SK-N-SH treated with all-trans-retinoic acid at 6 μM for 48 hours (cell line): Measurements from ENCODE around the gene MLXIP.
"Not testable (repeated sequence)": the region's sequence is repeated elsewhere in the genome, so short reads cannot be mapped to it uniquely, and the experiment has no call there.

Experiments
- ATAC-seq: fragments of 200-7000 bp; cut with Tn5 transposase; 3 replicates; pipeline ENCODE4 v1.9.1; 2020; ENCODE audit warnings: mild to moderate bottlenecking, moderate library complexity
- ARNTL ChIP-seq: fragments of 450-650 bp; formaldehyde crosslinking; IDR thresholded peaks from 2 replicates; pipeline ENCODE4 v1.5.0; 2020; ENCODE audit warnings: low read depth, mild to moderate bottlenecking, moderate library complexity, borderline replicate concordance
- BACH2 ChIP-seq: fragments of 250-450 bp; sonication (Bioruptor Pico); IDR thresholded peaks from 2 replicates; pipeline ENCODE4 v1.9.0; 2021; ENCODE audit warnings: mild to moderate bottlenecking, borderline replicate concordance
- GLIS3 ChIP-seq: fragments of 250-450 bp; sonication (Bioruptor Pico); IDR thresholded peaks from 2 replicates; pipeline ENCODE4 v1.5.0; 2020; ENCODE audit warnings: mild to moderate bottlenecking, moderate library complexity
- ISL1 ChIP-seq: fragments of 250-450 bp; sonication (Bioruptor Pico); IDR thresholded peaks from 2 replicates; pipeline ENCODE4 v2.1.2; 2022; ENCODE audit warnings: mild to moderate bottlenecking, moderate library complexity
- OSR1 ChIP-seq: fragments of 250-450 bp; sonication (Bioruptor Pico); IDR thresholded peaks from 2 replicates; pipeline ENCODE4 v1.8.0; 2022; ENCODE audit warnings: moderate library complexity, mild to moderate bottlenecking, inconsistent platforms
- RARB ChIP-seq: fragments of 250-450 bp; sonication (Bioruptor Pico); IDR thresholded peaks from 2 replicates; pipeline ENCODE4 v1.8.0; 2021; ENCODE audit warnings: mild to moderate bottlenecking, moderate library complexity
- SNAI2 ChIP-seq: fragments of 250-450 bp; sonication (Bioruptor Pico); IDR thresholded peaks from 2 replicates; pipeline ENCODE4 v1.5.0; 2020; ENCODE audit warnings: mild to moderate bottlenecking, moderate library complexity
- TCF4 ChIP-seq: fragments of 250-450 bp; sonication (Bioruptor Pico); IDR thresholded peaks from 2 replicates; pipeline ENCODE4 v1.8.0; 2021; ENCODE audit warnings: mild to moderate bottlenecking, moderate library complexity, borderline replicate concordance
- TOX ChIP-seq: fragments of 250-450 bp; sonication (Bioruptor Pico); IDR thresholded peaks from 2 replicates; pipeline ENCODE4 v1.8.0; 2021; ENCODE audit warnings: mild to moderate bottlenecking, moderate library complexity, borderline replicate concordance
- ZC3H10 ChIP-seq: fragments of 250-450 bp; sonication (Bioruptor Pico); IDR thresholded peaks from 2 replicates; pipeline ENCODE4 v1.5.1; 2021; ENCODE audit warnings: mild to moderate bottlenecking, moderate library complexity
- ZFP3 ChIP-seq: fragments of 250-450 bp; sonication (Bioruptor Pico); IDR thresholded peaks from 2 replicates; pipeline ENCODE4 v1.5.0; 2020; ENCODE audit warnings: mild to moderate bottlenecking, moderate library complexity
- ZFP30 ChIP-seq: fragments of 450-650 bp; formaldehyde crosslinking; IDR thresholded peaks from 2 replicates; pipeline ENCODE4 v1.5.0; 2022; ENCODE audit warnings: mild to moderate bottlenecking, moderate library complexity
- ZNF70 ChIP-seq: fragments of 450-650 bp; formaldehyde crosslinking; IDR thresholded peaks from 2 replicates; pipeline ENCODE4 v1.5.0; 2020; ENCODE audit warnings: mild to moderate bottlenecking, moderate library complexity
- ZNF8 ChIP-seq: fragments of 450-650 bp; formaldehyde crosslinking; IDR thresholded peaks from 2 replicates; pipeline ENCODE4 v1.5.0; 2020; ENCODE audit warnings: mild to moderate bottlenecking, moderate library complexity
- TF ChIP-seq, protein P1 (sequence below): fragments of 250-450 bp; sonication (Bioruptor Pico); IDR thresholded peaks from 2 replicates; pipeline ENCODE4 v1.8.0; 2021; ENCODE audit warnings: low read depth, mild to moderate bottlenecking, moderate library complexity, borderline replicate concordance
- TF ChIP-seq, protein P2 (sequence below): fragments of 250-450 bp; sonication (Bioruptor Pico); IDR thresholded peaks from 2 replicates; pipeline ENCODE4 v1.5.1; 2021; ENCODE audit warnings: mild to moderate bottlenecking, moderate library complexity
- TF ChIP-seq, protein P3 (sequence below): fragments of 250-450 bp; sonication (Bioruptor Pico); IDR thresholded peaks from 2 replicates; pipeline ENCODE4 v1.5.0; 2020; ENCODE audit warnings: mild to moderate bottlenecking, moderate library complexity
- TF ChIP-seq, protein P4 (sequence below): fragments of 250-450 bp; sonication (Bioruptor Pico); IDR thresholded peaks from 2 replicates; pipeline ENCODE4 v1.8.0; 2020; ENCODE audit warnings: mild to moderate bottlenecking, moderate library complexity, borderline replicate concordance

Gene MLXIP

DNA sequence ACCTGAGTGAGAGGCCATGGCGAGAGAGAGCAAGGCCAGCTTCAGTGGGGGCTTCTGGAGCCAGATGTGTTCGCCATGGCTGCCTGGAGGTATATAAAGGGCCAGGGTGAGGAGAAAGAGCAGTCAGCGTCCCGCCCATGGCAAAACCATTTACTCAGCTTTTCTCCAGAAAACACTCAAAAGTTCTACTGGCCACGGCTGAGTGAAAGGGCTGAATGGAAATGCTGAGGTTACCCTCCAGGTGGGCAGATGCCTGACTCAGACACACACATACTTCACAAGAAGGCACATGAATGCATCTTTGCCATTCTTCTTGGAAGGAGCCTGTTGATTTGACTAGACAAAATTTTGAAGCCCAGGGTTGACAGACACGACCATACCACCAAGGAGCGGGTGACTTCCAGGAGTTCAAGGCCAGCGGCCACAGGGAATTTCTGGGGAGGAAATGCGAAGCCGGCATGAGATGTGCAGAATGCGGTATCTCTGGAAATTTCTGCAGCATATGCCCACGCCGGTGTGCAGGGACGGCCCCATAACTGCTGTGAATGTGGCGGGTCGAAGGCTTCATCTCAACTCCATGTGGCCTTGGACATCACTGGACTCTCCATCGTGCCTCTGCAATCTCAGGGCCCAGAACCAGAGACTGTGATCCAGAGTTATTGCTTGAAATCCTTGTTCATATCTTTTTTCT lies 95.7 kb downstream of the MLXIP start, which contains the start of gene IL31:
Gene IL31 (minus strand): TSS at position 67 of the 691 bp plus-strand sequence. CDS start 49 bp downstream, at position 18.
- TF ChIP-seq ISL1 (CRISPR knock-in tag) = no peak
- no peak for TF ChIP-seq ZNF8 (CRISPR knock-in tag)
- no peak for TF ChIP-seq RARB (CRISPR knock-in tag)
- TF ChIP-seq ZC3H10 = no peak
- TF ChIP-seq OSR1 (CRISPR knock-in tag) = no peak
- TF ChIP-seq ZNF70 = no peak
- TF ChIP-seq TOX (CRISPR knock-in tag) = no peak
- TF ChIP-seq, protein P1, sequence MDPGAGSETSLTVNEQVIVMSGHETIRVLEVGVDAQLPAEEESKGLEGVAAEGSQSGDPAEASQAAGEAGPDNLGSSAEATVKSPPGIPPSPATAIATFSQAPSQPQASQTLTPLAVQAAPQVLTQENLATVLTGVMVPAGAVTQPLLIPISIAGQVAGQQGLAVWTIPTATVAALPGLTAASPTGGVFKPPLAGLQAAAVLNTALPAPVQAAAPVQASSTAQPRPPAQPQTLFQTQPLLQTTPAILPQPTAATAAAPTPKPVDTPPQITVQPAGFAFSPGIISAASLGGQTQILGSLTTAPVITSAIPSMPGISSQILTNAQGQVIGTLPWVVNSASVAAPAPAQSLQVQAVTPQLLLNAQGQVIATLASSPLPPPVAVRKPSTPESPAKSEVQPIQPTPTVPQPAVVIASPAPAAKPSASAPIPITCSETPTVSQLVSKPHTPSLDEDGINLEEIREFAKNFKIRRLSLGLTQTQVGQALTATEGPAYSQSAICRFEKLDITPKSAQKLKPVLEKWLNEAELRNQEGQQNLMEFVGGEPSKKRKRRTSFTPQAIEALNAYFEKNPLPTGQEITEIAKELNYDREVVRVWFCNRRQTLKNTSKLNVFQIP (CRISPR knock-in tag) = no peak
- ATAC-seq = no peak

- not testable (repeated sequence) for ATAC-seq
These were observed 97.9 kb downstream of the MLXIP start for GRCh38 chr12:122176473-122176872.

DNA sequence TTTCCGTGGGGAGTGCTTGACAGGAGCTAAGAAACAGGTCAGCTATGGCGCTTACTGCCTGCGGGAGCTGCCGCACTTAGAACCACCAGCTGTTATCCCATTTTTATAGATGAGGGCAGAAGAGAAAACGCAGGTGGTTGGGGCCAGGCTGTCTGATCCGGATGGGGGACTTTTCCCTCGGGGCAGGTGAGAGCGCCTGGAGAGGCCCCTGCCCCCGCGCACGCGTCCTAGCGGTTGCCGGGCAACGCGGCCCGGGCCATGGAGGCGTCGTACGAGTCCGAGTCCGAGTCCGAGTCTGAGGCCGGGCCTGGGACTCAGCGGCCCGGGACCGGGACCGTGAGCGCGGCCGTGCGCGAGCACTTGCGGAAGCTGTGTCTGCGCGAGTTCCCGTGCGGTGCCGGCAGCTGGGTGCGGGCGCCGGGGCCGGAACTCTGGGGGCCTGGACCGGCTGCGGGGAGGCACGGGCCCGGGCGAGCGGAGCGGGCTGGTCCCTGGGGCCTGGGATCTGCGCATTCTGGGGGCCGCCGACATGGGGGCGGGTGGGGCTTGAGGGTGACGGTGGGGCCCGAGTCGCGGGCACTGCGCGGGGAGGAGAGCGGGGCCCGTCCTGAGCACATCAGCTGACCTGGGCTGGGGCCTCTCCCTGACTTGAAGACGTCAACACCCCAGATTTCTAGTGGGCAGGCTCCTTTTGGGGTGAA lies 104.5 kb downstream of the MLXIP start, which contains the start of gene LRRC43:
Gene LRRC43 (plus strand): TSS at position 237 of the 701 bp plus-strand sequence. CDS start 22 bp downstream, at position 259.
- no peak for TF ChIP-seq BACH2 (CRISPR knock-in tag)
- TF ChIP-seq ZFP3 (CRISPR knock-in tag) = peak; percentile 96
- ATAC-seq = peak; percentile 72

- ATAC-seq = no peak
- TF ChIP-seq BACH2 (CRISPR knock-in tag) (no peak), RARB (CRISPR knock-in tag) (no peak), OSR1 (CRISPR knock-in tag) (no peak), TOX (CRISPR knock-in tag) (no peak), ZFP30 (CRISPR knock-in tag) (no peak), ISL1 (CRISPR knock-in tag) (no peak), GLIS3 (CRISPR knock-in tag) (no peak), ZFP3 (CRISPR knock-in tag) (no peak), TCF4 (CRISPR knock-in tag) (no peak), SNAI2 (CRISPR knock-in tag) (no peak), ARNTL (CRISPR knock-in tag) (no peak)
- TF ChIP-seq, protein P2, sequence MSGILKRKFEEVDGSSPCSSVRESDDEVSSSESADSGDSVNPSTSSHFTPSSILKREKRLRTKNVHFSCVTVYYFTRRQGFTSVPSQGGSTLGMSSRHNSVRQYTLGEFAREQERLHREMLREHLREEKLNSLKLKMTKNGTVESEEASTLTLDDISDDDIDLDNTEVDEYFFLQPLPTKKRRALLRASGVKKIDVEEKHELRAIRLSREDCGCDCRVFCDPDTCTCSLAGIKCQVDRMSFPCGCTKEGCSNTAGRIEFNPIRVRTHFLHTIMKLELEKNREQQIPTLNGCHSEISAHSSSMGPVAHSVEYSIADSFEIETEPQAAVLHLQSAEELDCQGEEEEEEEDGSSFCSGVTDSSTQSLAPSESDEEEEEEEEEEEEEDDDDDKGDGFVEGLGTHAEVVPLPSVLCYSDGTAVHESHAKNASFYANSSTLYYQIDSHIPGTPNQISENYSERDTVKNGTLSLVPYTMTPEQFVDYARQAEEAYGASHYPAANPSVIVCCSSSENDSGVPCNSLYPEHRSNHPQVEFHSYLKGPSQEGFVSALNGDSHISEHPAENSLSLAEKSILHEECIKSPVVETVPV (CRISPR knock-in tag) = no peak
- TF ChIP-seq, protein P3, sequence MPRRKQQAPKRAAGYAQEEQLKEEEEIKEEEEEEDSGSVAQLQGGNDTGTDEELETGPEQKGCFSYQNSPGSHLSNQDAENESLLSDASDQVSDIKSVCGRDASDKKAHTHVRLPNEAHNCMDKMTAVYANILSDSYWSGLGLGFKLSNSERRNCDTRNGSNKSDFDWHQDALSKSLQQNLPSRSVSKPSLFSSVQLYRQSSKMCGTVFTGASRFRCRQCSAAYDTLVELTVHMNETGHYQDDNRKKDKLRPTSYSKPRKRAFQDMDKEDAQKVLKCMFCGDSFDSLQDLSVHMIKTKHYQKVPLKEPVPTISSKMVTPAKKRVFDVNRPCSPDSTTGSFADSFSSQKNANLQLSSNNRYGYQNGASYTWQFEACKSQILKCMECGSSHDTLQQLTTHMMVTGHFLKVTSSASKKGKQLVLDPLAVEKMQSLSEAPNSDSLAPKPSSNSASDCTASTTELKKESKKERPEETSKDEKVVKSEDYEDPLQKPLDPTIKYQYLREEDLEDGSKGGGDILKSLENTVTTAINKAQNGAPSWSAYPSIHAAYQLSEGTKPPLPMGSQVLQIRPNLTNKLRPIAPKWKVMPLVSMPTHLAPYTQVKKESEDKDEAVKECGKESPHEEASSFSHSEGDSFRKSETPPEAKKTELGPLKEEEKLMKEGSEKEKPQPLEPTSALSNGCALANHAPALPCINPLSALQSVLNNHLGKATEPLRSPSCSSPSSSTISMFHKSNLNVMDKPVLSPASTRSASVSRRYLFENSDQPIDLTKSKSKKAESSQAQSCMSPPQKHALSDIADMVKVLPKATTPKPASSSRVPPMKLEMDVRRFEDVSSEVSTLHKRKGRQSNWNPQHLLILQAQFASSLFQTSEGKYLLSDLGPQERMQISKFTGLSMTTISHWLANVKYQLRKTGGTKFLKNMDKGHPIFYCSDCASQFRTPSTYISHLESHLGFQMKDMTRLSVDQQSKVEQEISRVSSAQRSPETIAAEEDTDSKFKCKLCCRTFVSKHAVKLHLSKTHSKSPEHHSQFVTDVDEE (CRISPR knock-in tag) = no peak
- TF ChIP-seq, protein P1 (CRISPR knock-in tag) = no peak
- TF ChIP-seq, protein P4, sequence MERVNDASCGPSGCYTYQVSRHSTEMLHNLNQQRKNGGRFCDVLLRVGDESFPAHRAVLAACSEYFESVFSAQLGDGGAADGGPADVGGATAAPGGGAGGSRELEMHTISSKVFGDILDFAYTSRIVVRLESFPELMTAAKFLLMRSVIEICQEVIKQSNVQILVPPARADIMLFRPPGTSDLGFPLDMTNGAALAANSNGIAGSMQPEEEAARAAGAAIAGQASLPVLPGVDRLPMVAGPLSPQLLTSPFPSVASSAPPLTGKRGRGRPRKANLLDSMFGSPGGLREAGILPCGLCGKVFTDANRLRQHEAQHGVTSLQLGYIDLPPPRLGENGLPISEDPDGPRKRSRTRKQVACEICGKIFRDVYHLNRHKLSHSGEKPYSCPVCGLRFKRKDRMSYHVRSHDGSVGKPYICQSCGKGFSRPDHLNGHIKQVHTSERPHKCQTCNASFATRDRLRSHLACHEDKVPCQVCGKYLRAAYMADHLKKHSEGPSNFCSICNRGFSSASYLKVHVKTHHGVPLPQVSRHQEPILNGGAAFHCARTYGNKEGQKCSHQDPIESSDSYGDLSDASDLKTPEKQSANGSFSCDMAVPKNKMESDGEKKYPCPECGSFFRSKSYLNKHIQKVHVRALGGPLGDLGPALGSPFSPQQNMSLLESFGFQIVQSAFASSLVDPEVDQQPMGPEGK (CRISPR knock-in tag) = no peak
These were observed 105.0 kb downstream of the MLXIP start for GRCh38 chr12:122183588-122183940.
